ENCODE results near the gene P2RY6.

Gene P2RY6

DNA sequence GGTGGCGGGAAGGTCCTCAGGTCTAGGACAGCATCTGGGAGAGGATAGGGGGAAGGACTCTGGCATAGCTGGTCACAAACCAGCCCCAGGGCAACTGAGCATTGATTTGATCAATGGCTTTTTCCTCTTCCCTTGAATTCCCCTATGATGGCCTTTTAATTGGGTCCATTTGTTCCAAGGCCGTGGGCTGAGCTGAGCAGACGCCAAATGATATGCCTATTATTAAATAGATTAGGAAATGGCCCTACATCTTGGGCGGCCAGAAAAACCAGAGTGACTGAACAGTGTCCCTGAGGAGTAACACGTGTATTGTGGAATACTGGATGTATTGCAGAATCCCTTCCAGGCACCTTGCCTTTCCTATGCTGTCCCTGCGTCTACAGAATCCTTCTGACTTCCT is 26.7 kb upstream of the P2RY6 start:
- TF ChIP-seq, protein P1, sequence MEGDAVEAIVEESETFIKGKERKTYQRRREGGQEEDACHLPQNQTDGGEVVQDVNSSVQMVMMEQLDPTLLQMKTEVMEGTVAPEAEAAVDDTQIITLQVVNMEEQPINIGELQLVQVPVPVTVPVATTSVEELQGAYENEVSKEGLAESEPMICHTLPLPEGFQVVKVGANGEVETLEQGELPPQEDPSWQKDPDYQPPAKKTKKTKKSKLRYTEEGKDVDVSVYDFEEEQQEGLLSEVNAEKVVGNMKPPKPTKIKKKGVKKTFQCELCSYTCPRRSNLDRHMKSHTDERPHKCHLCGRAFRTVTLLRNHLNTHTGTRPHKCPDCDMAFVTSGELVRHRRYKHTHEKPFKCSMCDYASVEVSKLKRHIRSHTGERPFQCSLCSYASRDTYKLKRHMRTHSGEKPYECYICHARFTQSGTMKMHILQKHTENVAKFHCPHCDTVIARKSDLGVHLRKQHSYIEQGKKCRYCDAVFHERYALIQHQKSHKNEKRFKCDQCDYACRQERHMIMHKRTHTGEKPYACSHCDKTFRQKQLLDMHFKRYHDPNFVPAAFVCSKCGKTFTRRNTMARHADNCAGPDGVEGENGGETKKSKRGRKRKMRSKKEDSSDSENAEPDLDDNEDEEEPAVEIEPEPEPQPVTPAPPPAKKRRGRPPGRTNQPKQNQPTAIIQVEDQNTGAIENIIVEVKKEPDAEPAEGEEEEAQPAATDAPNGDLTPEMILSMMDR (conservative IDR thresholded peaks at IDR 0.05) = no peak
- TF ChIP-seq ZFX (IDR thresholded peaks at IDR 0.05) = no peak
- no peak overlapping the region for H3K27ac ChIP-seq

DNA sequence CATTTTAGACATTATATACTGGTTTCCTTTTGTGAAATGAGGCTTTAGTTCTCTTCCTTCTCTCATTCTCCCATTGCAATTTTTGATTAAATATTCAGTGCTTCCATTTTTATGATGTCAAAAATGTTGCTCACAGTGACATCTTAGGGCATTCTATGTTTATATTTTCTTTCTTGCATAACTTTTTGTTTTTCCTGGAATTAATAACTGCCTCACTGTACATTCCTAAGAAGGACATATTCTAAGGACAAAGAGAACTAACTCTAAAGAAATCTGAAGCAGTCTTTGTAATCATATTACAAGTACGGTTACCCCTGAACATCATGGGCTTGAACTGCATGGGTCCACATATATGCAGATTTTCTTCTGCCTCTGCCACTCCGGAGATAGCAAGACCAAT is 25.8 kb upstream of the P2RY6 start:
- H3K27ac ChIP-seq = no peak overlapping the region
- TF ChIP-seq, protein P1 (conservative IDR thresholded peaks at IDR 0.05) = no peak
- TF ChIP-seq ZFX (IDR thresholded peaks at IDR 0.05) = no peak

DNA sequence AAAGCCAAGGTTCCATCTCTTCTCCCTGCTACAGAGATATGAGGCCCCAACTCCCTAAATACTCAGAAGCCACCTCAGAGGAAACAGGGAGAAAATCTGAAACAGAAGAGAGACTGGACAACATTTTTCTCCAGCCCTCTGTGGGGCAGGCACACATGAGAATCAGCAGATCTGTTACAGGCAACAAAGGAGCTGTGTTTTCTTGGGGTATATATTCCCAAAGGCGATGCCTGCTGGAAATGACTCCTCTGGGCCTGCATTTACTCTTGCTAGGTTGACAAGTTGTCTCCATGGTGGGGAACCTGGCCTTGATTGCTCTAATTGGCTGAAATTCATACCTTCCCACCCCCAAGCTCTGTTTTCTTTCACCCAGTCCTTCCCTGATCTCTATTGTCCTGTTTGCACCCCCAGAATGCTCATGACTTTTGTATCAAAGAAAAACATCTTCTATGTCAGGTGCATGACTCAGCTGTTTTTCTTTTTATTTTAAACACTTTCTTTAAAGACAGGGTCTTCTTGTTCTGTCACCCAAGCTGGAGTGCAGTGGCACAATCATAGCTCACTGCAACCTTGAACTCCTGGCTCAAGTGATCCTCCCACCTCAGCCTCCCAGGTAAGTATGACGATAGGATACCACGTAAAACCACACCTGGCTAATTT is 23.5 kb upstream of the P2RY6 start:
- no peak for TF ChIP-seq ZFX (IDR thresholded peaks at IDR 0.05)
- TF ChIP-seq, protein P1 (conservative IDR thresholded peaks at IDR 0.05) = no peak
- H3K27ac ChIP-seq = no peak overlapping the region

- H3K27ac ChIP-seq = no peak overlapping the region
- TF ChIP-seq ZFX (IDR thresholded peaks at IDR 0.05) = no peak
- TF ChIP-seq, protein P1 (conservative IDR thresholded peaks at IDR 0.05) = no peak
Measured at GRCh38 chr11:73249304-73249703, 22.8 kb upstream of the P2RY6 start.

DNA sequence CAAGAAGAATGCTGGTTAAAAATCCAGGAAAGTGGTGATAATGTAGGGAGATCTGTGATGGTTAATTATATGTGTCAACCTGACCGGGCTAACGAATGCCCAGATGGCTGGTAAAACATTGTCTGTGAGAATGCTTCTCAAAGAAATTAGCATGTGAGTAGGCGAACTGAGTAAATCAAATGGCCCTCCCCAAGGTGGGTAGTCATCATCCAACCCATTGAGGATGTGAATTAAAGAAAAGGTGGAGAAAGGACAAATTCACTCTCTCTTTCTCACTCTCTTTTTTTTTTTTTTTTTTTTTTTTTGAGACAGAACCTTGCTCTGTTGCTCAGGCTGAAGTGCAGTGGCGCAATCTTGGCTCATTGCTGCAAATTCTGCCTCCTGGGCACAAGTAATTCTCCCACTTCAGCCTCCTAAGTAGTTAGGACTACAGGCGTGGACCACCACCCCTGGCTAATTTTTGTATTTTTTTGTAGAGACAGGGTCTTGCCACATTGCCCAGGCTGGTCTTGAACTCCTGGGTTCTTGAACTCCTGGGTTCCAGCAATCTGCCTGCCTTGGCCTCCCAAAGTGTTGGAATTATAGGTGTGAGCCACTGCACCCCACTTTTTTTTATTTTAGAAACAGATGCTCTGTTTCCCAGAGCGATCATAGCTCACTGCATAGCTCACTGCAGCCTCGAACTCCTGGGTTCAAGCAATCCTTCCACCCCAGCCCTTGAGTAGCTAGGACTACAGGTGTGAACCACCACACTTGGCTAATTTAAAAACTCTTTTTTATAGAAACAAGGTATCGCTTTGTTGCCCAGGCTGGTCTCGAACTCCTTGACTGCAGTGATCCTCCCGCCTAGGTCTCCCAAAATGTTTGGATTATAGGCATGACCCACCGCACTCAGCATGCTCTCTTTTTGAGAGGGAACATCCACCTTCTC is 22.0 kb upstream of the P2RY6 start:
- no peak overlapping the region for H3K27ac ChIP-seq
- TF ChIP-seq, protein P1 (conservative IDR thresholded peaks at IDR 0.05) = no peak

GRCh38 chr11:73252577-73253191 is 19.5 kb upstream of the P2RY6 start:
- TF ChIP-seq ZFX (IDR thresholded peaks at IDR 0.05) = no peak
- TF ChIP-seq, protein P1 (conservative IDR thresholded peaks at IDR 0.05) = no peak; the same call in 1 of the 2 replicates
- H3K27ac ChIP-seq = no peak overlapping the region
